Measurements from ENCODE around the gene FCN2. TPM values are rescaled to one million over a fixed set of nuclear protein-coding genes. Genes with fewer than 3 reads are reported as not detected.

The FCN2 gene
- total RNA-seq, 2 donors from 2014 or later = not detected

DNA sequence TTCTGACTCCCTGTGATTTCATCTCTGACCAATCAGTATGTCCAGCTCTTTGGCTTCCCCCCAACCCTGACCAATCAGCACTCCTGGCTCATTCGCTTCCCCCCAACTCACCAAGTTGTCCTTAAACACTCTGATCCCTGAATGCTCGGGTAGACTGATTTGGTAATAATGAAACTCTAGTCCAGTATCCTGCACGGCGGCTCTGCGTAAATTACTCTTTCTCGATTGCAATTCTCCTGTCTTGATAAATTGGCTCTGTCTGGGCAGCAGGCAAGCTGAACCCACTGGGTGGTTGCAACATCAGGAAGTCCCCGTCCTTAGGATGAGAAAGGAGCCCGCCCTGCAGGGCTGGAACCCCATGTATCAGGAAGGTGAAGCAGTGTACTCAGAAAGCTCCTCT is 10.4 kb downstream of the FCN2 start:
- Mint-ChIP-seq H3K4me1 (ENCODE audit: low read depth) (no peaks in the 10 kb centered on the region), H3K27me3 (ENCODE audit: low read depth) (peaks cover 7% of the 10 kb centered on the region), H3K36me3 (ENCODE audit: insufficient read depth in 2 of 2) (no peaks in the 10 kb centered on the region), H3K9me3 (no peaks in the 10 kb centered on the region), H3K4me3 (no peak overlapping the region), H3K27ac (no peak overlapping the region)
- DNase-seq (no peak), ATAC-seq (replicated peaks in 1 of 2) (no peak)

DNA sequence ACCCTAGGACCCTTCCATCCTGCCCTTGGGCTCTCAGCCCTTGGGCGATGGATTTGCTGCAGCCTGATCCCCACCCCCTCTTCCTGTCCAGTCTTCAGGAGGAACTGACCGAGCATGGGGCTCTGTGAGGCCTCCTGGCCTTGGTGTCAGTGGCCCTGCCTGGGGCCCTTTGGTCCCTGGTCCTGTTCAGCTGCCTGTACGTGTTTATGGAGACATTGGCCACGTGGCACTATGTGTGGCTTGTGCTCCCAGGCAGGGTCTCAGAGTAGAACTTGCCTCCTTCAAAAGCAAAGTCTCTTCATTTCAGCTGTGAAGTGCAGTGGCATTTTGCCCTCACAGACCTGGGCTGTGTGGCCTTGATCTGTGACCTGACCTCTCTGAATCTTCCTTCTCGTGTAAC is 11.1 kb downstream of the FCN2 start:
- peaks cover 7% of the 10 kb centered on the region for H3K27me3 Mint-ChIP-seq (ENCODE audit: low read depth)
- no peak overlapping the region for H3K4me3 Mint-ChIP-seq
- no peak for DNase-seq
- ATAC-seq (replicated peaks in 1 of 2) = no peak
- H3K4me1 Mint-ChIP-seq (ENCODE audit: low read depth) = no peaks in the 10 kb centered on the region
- H3K9me3 Mint-ChIP-seq = no peaks in the 10 kb centered on the region
- no peaks in the 10 kb centered on the region for H3K36me3 Mint-ChIP-seq (ENCODE audit: insufficient read depth in 2 of 2)
- H3K27ac Mint-ChIP-seq = no peak overlapping the region

- no peak overlapping the region for H3K4me3 Mint-ChIP-seq
- H3K27ac Mint-ChIP-seq = no peak overlapping the region
- DNase-seq = no peak
- no peak for ATAC-seq (replicated peaks in 1 of 2)
- no peaks in the 10 kb centered on the region for H3K9me3 Mint-ChIP-seq
- H3K36me3 Mint-ChIP-seq (ENCODE audit: insufficient read depth in 2 of 2) = no peaks in the 10 kb centered on the region
- no peaks in the 10 kb centered on the region for H3K4me1 Mint-ChIP-seq (ENCODE audit: low read depth)
- H3K27me3 Mint-ChIP-seq (ENCODE audit: low read depth) = peaks cover 7% of the 10 kb centered on the region
Observed at GRCh38 chr9:134892221-134892620, 11.6 kb downstream of the FCN2 start.

GRCh38 chr9:134892820-134893420 is 12.3 kb downstream of the FCN2 start:
- H3K27me3 Mint-ChIP-seq (ENCODE audit: low read depth) = peaks cover 2% of the 10 kb centered on the region
- no peak overlapping the region for H3K27ac Mint-ChIP-seq
- ATAC-seq (replicated peaks in 1 of 2) (no peak), DNase-seq (no peak)
- H3K4me3 Mint-ChIP-seq = no peak overlapping the region
- H3K36me3 Mint-ChIP-seq (ENCODE audit: insufficient read depth in 2 of 2) = no peaks in the 10 kb centered on the region
- no peaks in the 10 kb centered on the region for H3K4me1 Mint-ChIP-seq (ENCODE audit: low read depth)
- H3K9me3 Mint-ChIP-seq = no peaks in the 10 kb centered on the region

GRCh38 chr9:134894136-134894860 is 13.7 kb downstream of the FCN2 start:
- Mint-ChIP-seq H3K4me1 (ENCODE audit: low read depth) (no peaks in the 10 kb centered on the region), H3K27ac (no peak overlapping the region), H3K4me3 (no peak overlapping the region), H3K36me3 (ENCODE audit: insufficient read depth in 2 of 2) (peaks cover 3 to 4% of the 10 kb centered on the region in 2 donors), H3K27me3 (ENCODE audit: low read depth) (peaks cover 6% of the 10 kb centered on the region), H3K9me3 (peaks cover 2 to 4% of the 10 kb centered on the region in 2 donors)
- DNase-seq (no peak), ATAC-seq (replicated peaks in 1 of 2) (no peak)

- no peaks in the 10 kb centered on the region for H3K4me1 Mint-ChIP-seq (ENCODE audit: low read depth)
- DNase-seq = no peak
- no peak overlapping the region for H3K27ac Mint-ChIP-seq
- no peak for ATAC-seq (replicated peaks in 1 of 2)
- H3K9me3 Mint-ChIP-seq = peaks cover 4 to 6% of the 10 kb centered on the region in 2 donors
- peaks cover 4% of the 10 kb centered on the region in 2 donors for H3K36me3 Mint-ChIP-seq (ENCODE audit: insufficient read depth in 2 of 2)
- peaks cover 6% of the 10 kb centered on the region for H3K27me3 Mint-ChIP-seq (ENCODE audit: low read depth)
- no peak overlapping the region for H3K4me3 Mint-ChIP-seq
Observed at GRCh38 chr9:134895097-134895496, 14.5 kb downstream of the FCN2 start.

DNA sequence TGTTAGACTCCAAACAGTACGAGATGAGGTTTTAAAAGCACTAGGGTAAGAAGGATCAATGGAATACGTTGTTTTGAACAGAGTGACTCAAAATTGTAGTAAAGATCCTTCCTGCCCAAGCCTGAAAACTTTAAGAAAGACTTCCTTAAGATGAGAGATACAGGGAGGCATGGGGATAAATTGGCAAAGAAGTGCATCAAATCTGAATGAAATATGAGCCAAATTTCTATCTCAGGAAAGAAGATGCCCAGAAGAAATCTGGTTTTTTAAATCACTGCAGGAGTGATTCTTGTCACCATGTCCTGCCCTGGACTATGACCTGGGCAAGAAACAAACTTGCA is 14.9 kb downstream of the FCN2 start:
- no peak for DNase-seq
- Mint-ChIP-seq H3K27me3 (ENCODE audit: low read depth) (peaks cover 6% of the 10 kb centered on the region), H3K27ac (no peak overlapping the region), H3K36me3 (ENCODE audit: insufficient read depth in 2 of 2) (peaks cover 4% of the 10 kb centered on the region in 2 donors), H3K4me1 (ENCODE audit: low read depth) (no peaks in the 10 kb centered on the region), H3K4me3 (no peak overlapping the region), H3K9me3 (peaks cover 4 to 6% of the 10 kb centered on the region in 2 donors)
- ATAC-seq (replicated peaks in 1 of 2) = no peak

- Mint-ChIP-seq H3K27me3 (ENCODE audit: low read depth) (peaks cover 6% of the 10 kb centered on the region), H3K4me1 (ENCODE audit: low read depth) (no peaks in the 10 kb centered on the region), H3K36me3 (ENCODE audit: insufficient read depth in 2 of 2) (peaks cover 4% of the 10 kb centered on the region in 2 donors), H3K9me3 (peaks cover 4 to 6% of the 10 kb centered on the region in 2 donors), H3K4me3 (no peak overlapping the region), H3K27ac (no peak overlapping the region)
- ATAC-seq (replicated peaks in 1 of 2) (no peak), DNase-seq (no peak)
Observed at GRCh38 chr9:134895908-134896833, 15.6 kb downstream of the FCN2 start.

- Mint-ChIP-seq H3K4me1 (ENCODE audit: low read depth) (no peaks in the 10 kb centered on the region), H3K36me3 (ENCODE audit: insufficient read depth in 2 of 2) (peaks cover 4% of the 10 kb centered on the region in 2 donors), H3K9me3 (peaks cover 4 to 6% of the 10 kb centered on the region in 2 donors), H3K27ac (no peak overlapping the region), H3K4me3 (no peak overlapping the region), H3K27me3 (ENCODE audit: low read depth) (peaks cover 6% of the 10 kb centered on the region)
- no peak for ATAC-seq (replicated peaks in 1 of 2)
- DNase-seq = no peak
Observed at GRCh38 chr9:134896834-134897583, 16.4 kb downstream of the FCN2 start.

GRCh38 chr9:134897584-134898170 is 17.1 kb downstream of the FCN2 start:
- no peak for DNase-seq
- no peak for ATAC-seq (replicated peaks in 1 of 2)
- peaks cover 4 to 6% of the 10 kb centered on the region in 2 donors for H3K9me3 Mint-ChIP-seq
- H3K4me3 Mint-ChIP-seq = no peak overlapping the region
- H3K27ac Mint-ChIP-seq = no peak overlapping the region
- no peaks in the 10 kb centered on the region for H3K4me1 Mint-ChIP-seq (ENCODE audit: low read depth)
- H3K27me3 Mint-ChIP-seq (ENCODE audit: low read depth) = peaks cover 6% of the 10 kb centered on the region
- peaks cover 4% of the 10 kb centered on the region in 2 donors for H3K36me3 Mint-ChIP-seq (ENCODE audit: insufficient read depth in 2 of 2)

DNA sequence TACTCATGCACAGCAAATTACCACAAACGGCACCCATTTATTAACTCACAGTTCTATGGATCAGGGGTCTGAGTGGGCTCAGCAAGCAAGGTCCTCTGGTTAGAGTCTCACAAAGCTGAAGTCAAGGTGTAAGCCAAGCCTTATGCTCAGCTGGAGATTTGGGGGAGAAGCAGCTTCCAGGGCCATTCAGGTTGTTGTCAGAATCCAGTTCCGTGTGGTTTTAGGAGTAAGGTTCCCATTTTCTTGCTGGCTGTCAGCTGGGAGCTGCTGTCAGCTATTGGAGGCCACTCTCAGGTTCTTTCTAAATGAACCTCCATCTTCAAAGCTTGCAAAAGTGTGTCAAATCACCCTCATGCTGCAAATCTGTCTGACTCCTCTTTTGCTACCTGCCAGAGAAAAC is 17.7 kb downstream of the FCN2 start:
- H3K9me3 Mint-ChIP-seq = peaks cover 4 to 6% of the 10 kb centered on the region in 2 donors
- DNase-seq (no peak), ATAC-seq (replicated peaks in 1 of 2) (no peak)
- H3K27me3 Mint-ChIP-seq (ENCODE audit: low read depth) = peaks cover 6% of the 10 kb centered on the region
- H3K4me3 Mint-ChIP-seq = no peak overlapping the region
- no peaks in the 10 kb centered on the region for H3K4me1 Mint-ChIP-seq (ENCODE audit: low read depth)
- no peak overlapping the region for H3K27ac Mint-ChIP-seq
- H3K36me3 Mint-ChIP-seq (ENCODE audit: insufficient read depth in 2 of 2) = peaks cover 4% of the 10 kb centered on the region in 2 donors

GRCh38 chr9:134899168-134899567 is 18.6 kb downstream of the FCN2 start:
- Mint-ChIP-seq H3K4me1 (ENCODE audit: low read depth) (no peaks in the 10 kb centered on the region), H3K36me3 (ENCODE audit: insufficient read depth in 2 of 2) (peaks cover 4% of the 10 kb centered on the region in 2 donors), H3K27me3 (ENCODE audit: low read depth) (peaks cover 6% of the 10 kb centered on the region), H3K9me3 (peaks cover 4 to 6% of the 10 kb centered on the region in 2 donors), H3K27ac (no peak overlapping the region), H3K4me3 (no peak overlapping the region)
- ATAC-seq (replicated peaks in 1 of 2) (no peak), DNase-seq (no peak)

Measured in activated T-cell treated with anti-CD3 and anti-CD28 coated beads, Interleukin-2, amount 50 U/mL, for 72 hours (primary cell).